ENCODE measurements around the gene KRT222.

GRCh38 chr17:40625311-40625710, 39.7 kb downstream of the KRT222 start:
- TF ChIP-seq CTCF (IDR thresholded peaks at IDR 0.05; ENCODE audit: low read length) (no peak), EZH2 (IDR thresholded peaks at IDR 0.05; ENCODE audit: borderline replicate concordance, low read length) (no peak)

Data from OCI-LY1 (cell line).